Keratinocyte (primary cell): Measurements from ENCODE around the gene TPRG1L.

Experiments
- EZH2 ChIP-seq: IDR thresholded peaks from one replicate; pipeline ENCODE4 v1.6.1; 2012; ENCODE audit warnings: inconsistent platforms, mild to moderate bottlenecking, low read length, moderate library complexity
- TF ChIP-seq, protein P1 (sequence below), 3 experiments: IDR thresholded peaks in 1 of 3; conservative IDR thresholded peaks in 1 of 3; optimal IDR thresholded peaks in 1 of 3; 2 replicates in 2 of 3; 3 replicates in 1 of 3; pipeline versions ENCODE3 to v1.5.1; 2011; ENCODE audit warnings: low read length in 3 of 3, mild to moderate bottlenecking in 3 of 3, moderate library complexity in 2 of 3, control low read depth in 1 of 3, inconsistent platforms in 1 of 3; ENCODE audit not compliant: insufficient read depth in 2 of 3; ENCODE audit errors: extremely low read depth in 1 of 3

DNA sequence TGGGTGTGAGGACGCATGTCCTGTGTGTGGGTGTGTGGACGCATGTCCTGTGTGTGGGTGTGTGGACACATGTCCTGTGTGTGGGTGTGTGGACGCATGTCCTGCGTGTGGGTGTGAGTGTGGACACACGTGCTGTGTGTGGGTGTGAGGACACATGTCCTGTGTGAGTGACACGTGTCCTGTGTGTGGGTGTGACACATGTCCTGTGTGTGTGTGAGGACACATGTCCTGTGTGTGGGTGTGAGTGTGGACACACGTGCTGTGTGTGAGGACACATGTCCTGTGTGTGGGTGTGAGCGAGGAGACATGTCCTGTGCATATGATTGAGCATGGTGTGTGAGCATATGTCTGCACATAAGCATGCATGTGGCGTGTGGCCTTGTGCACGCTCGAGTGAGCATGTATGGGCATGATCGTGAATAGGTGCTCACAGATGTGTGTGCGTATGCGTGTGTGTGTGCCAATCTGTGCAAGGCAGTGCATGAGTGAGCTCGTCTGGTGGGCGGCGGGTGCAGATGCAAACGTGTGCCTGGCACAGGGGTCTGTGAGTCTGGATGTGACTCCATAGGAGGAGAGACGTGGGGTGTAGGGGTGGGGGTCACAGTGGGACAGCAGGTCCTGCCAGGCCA lies 38.8 kb upstream of the TPRG1L start:
- TF ChIP-seq, protein P1, sequence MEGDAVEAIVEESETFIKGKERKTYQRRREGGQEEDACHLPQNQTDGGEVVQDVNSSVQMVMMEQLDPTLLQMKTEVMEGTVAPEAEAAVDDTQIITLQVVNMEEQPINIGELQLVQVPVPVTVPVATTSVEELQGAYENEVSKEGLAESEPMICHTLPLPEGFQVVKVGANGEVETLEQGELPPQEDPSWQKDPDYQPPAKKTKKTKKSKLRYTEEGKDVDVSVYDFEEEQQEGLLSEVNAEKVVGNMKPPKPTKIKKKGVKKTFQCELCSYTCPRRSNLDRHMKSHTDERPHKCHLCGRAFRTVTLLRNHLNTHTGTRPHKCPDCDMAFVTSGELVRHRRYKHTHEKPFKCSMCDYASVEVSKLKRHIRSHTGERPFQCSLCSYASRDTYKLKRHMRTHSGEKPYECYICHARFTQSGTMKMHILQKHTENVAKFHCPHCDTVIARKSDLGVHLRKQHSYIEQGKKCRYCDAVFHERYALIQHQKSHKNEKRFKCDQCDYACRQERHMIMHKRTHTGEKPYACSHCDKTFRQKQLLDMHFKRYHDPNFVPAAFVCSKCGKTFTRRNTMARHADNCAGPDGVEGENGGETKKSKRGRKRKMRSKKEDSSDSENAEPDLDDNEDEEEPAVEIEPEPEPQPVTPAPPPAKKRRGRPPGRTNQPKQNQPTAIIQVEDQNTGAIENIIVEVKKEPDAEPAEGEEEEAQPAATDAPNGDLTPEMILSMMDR (optimal IDR thresholded peaks at IDR 0.05 in 1 of 3, IDR thresholded peaks at IDR 0.05 in 1 of 3, conservative IDR thresholded peaks at IDR 0.05 in 1 of 3; ENCODE audit: extremely low read depth in 1 of 3, insufficient read depth in 2 of 3, low read length in 3 of 3), result no peak
- no peak for TF ChIP-seq EZH2
